ENCODE results near the gene ANKRD13C.

GRCh38 chr1:70220015-70220414 is 134.5 kb downstream of the ANKRD13C start:
- TF ChIP-seq CTCF (IDR thresholded peaks at IDR 0.05; ENCODE audit: borderline replicate concordance, extremely low read depth, low read length, poor library complexity, severe bottlenecking), result no peak
- TF ChIP-seq EZH2 (IDR thresholded peaks at IDR 0.05; ENCODE audit: borderline replicate concordance, low read depth, low read length, severe bottlenecking), result no peak
